Measurements from ENCODE around the gene FNIP2.

DNA sequence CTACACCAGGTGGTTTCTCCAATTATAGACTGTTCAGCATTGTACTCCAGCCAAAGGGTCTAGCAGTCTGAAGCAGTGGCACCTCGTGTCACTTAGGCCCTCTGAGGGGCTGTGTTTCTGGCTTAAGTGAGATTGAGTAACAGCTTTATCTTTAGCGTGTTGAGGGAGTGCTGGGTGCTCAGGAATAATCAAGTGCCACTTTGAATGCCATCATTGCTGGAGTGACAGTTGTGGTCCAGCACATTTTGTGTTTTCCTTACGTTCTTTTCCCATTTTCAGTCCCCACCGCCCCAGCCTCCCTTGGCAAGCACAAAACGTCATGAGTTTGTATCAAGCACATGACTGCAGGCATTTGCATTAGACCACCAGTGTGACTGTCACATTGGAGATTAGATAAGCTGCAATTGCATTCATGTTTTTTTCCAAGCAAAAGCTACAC lies 58.7 kb downstream of the FNIP2 start:
- no peak for TF ChIP-seq EZH2phosphoT487 (IDR thresholded peaks at IDR 0.05; ENCODE audit: borderline replicate concordance, low read length)
- TF ChIP-seq, protein P1, sequence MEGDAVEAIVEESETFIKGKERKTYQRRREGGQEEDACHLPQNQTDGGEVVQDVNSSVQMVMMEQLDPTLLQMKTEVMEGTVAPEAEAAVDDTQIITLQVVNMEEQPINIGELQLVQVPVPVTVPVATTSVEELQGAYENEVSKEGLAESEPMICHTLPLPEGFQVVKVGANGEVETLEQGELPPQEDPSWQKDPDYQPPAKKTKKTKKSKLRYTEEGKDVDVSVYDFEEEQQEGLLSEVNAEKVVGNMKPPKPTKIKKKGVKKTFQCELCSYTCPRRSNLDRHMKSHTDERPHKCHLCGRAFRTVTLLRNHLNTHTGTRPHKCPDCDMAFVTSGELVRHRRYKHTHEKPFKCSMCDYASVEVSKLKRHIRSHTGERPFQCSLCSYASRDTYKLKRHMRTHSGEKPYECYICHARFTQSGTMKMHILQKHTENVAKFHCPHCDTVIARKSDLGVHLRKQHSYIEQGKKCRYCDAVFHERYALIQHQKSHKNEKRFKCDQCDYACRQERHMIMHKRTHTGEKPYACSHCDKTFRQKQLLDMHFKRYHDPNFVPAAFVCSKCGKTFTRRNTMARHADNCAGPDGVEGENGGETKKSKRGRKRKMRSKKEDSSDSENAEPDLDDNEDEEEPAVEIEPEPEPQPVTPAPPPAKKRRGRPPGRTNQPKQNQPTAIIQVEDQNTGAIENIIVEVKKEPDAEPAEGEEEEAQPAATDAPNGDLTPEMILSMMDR (conservative IDR thresholded peaks at IDR 0.05; ENCODE audit: low read depth, low read length) = no peak

Data from PC-3 (cell line).